ENCODE data around the gene VWC2L.

GRCh38 chr2:214565246-214565645, 154.4 kb downstream of the VWC2L start:
- TF ChIP-seq CTCF (IDR thresholded peaks at IDR 0.05; ENCODE audit: low read depth, low read length, poor library complexity, severe bottlenecking) (no peak), EZH2phosphoT487 (IDR thresholded peaks at IDR 0.05; ENCODE audit: borderline replicate concordance, low read length) (no peak)
